HL-60/S4 (cell line): ENCODE results near the gene IFT43.

Source experiments
- in situ Hi-C: fragments of 300-500 bp; cut with MboI; formaldehyde crosslinking; loops from 2 replicates; pipeline ENCODE4 v1.14.3; 2022; ENCODE audit warnings: low sequenced_read_pairs

IFT43 gene

GRCh38 chr14:76100236-76100635, 114.7 kb downstream of the IFT43 start:
- in situ Hi-C loops = no loop called here

DNA sequence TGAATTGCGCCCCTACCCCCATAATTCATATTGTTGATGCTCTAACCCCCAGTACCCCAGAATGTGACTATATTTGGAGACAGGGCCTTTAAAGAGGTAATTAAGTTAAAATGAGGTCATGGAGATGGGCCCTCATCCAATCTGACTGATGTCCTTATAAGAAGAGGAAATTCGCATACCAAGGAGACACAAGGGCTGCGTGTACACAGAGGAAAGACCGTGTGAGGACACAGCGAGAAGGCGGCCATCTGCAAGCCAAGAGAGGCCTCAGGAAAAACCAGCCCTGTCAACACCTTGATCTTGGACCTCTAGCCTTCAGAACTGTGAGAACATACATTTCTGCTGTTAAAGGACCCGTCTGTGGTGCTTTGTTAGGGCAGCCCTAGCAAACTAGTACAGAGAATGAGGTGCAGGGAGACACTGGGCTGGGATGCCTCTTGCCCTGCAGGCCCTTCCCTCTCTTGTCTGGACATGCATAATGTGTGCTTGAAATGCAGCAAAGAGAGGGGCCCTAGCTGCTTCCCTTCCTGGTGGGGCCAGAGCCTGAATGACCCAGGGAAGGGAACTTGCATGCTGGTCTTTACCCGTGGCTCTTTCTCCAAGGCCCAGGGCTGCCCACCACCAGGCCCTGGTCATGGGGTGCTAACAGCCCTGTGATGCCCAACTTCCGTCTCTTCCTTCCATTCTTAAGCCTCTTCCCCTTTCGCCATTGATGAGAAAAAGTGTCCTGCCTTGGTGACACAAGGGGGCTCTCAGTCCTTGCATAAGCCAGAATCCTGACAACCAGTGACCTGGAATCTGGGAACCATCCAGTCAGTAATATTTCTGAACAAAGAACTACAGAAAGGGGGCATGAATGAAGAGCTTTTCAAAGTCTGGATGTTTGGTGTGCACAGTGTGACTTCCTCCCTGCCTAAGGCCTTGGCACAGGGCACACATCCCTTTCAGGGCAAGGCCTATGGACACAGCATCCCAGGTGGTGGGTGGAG, 116.1 kb downstream of the IFT43 start:
- in situ Hi-C loops = no loop called here

DNA sequence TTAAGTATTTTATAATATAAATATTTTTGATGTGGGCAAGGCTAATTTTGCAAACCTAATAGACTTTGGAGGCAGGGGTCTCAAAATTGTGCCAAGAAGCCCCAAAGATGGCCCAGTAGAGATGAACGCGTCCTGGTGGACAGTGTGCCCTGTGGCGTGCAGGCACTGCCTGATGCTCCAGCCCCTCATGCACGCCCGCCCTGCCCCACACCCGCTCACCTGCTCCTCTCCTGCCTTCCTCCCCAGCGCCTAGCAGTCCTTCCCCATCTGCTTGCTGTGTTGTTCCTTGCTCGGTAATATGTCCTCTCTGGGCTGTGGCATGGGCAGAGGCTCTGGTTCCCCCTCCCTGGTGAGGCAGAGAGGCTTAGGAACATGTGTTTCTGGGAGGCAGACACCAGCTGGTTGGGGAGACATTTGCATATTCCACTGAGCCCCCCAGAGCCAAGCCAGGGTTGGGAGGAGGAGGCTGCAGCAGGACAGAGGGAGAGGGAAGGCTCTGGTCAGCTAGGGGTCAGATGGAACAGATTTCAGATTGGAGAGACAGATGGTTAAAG, 119.3 kb downstream of the IFT43 start:
- in situ Hi-C loops = no loop called here

- in situ Hi-C loops = no loop called here
Measured at GRCh38 chr14:76106188-76106587, 120.6 kb downstream of the IFT43 start.

GRCh38 chr14:76109087-76109880, 123.7 kb downstream of the IFT43 start:
- in situ Hi-C loops = no loop called here

GRCh38 chr14:76112889-76113624, 127.5 kb downstream of the IFT43 start:
- in situ Hi-C loops = no loop called here

- in situ Hi-C loops = no loop called here
Measured at GRCh38 chr14:76113691-76114090, 128.1 kb downstream of the IFT43 start.

DNA sequence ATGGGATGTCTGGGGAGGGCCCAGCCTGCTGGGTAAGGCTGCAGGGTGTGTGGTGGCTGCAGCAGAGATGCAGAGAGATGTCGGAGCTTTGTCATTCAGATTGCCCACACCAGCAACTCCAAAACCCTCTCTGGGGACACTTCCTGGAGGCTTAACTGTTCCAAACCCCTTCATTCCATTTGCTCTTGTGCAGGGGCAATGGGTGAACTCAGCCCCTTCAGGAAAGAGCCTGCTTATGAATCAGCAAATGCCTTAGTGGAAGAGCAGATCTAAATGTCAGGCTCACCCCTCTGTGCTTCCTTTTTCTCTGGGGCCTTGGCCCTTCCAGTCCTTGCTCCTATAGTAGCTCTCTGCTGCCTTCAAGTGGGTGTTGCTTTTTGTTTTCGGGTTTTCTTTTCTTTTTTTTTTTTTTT, 129.5 kb downstream of the IFT43 start:
- in situ Hi-C loops = no loop called here

DNA sequence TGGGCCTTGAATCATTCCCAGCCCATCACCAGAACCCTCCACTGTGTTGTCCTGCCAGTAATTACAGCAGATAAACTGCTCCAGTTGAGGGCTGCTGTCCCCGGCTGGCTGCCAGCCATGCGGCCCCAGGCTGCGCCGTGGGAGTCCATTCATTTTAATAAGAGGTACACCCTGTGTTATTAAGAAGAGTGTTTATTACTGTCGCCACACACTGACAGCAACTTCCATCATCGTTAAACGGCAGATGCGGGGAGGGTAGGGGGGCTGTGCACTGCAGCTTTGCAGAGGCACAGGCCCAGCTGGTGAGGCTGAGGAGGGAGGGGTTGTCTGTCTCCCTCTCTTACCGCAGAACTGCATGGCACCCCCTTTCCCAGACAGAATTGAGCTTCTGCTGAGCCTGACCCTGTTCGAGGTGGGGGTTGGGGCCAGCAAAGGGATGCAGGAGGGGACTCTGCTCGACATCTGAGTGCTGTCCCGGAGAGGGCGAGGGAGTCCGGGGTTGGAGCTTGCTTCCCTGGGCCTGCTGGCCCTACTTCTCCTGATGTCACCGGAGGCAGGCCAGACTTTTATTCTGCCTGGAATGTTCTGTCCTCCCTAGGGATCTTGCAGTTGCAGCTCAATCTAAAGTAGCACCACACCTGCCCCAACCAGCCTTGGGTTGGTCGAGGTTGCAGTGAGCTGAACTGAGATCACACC, 132.4 kb downstream of the IFT43 start:
- in situ Hi-C loops = no loop called here

DNA sequence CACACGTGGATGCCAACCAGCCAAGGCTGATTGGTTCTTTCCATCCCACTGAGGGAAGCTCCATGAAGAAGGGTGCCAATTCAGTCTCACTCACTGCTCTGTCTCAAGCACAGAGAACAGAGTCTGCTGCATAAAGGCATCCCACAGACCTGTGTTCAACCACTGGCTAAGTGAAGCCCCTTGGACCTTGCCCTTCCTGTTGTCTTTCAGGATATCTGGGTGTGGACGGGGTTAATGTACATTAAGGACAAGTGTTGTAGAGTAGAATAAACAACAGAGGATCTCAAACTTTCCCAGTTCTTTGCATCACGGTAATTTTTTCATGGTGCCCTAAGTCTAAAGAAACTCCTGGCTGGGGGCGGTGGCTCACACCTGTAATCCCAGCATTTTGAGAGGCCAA, 133.0 kb downstream of the IFT43 start:
- in situ Hi-C loops = no loop called here

DNA sequence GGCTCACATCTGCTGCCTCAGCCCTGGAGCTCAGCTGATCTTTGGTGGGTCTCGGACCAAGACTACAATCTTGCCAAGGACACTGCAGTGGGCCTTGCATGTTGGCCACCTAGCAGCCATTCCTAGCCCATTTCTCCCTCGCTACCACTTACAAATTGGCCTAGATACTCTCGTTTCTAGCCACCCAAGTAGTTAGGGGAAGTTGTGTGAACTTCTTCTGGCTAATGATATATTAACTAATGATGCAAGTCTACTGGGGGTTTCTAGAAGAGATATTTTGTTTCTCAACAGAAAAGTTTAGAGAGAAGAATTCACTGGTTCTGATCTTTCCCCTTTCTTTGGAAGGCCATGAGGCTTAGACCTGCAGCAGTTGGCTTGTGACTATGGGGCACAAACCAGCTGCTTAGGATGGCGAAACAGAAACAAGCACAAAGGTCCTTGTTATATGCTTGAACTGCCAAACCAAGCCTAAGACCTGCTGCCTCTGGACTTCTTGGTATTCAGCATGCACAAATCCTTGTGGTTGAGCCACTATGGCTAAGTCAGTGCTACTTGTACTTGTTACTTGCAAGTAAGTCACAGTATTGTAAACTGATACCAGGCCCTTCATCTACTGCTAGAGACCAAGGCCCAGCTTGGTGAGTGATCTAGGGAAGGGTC, 135.7 kb downstream of the IFT43 start:
- in situ Hi-C loops = no loop called here

GRCh38 chr14:76123426-76124225, 138.1 kb downstream of the IFT43 start:
- in situ Hi-C loops = no loop called here

- in situ Hi-C loops = no loop called here
Measured at GRCh38 chr14:76125511-76125910, 139.9 kb downstream of the IFT43 start.

- in situ Hi-C loops = no loop called here
Measured at GRCh38 chr14:76126076-76126475, 140.5 kb downstream of the IFT43 start.

DNA sequence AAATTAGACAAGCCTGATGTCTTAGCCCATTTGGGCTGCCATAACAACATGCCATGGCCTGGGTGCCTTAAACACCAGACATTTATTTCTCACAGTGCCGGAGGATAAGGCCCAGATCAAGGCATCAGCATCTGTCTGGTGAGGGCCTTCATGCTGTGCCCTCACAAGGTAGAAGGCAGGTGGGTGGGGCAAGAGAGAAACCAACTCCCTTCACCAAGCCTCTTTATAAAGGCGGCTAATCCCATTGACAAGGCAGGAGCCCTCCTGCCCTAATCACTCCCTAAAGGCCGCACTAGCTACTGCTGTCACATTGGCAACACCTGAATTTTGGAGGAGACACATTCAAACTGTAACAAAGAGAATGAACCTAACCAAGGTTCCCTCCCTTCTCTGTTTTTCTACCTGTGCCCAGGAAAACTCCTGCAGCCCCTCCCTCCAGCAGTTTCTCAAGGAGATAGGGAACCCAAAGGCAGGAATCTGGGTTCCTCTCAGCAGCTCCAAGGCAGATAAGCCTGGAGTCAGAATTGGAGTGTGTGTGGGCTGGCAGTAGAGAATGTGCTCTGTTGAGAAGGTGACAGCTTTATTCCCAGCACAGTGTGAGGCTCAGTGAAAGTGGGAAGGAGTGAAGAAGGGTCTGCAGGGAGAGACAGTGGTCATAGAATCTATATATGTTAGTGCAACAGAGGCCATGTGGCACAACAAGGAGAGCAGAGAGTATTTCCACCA, 144.5 kb downstream of the IFT43 start:
- in situ Hi-C loops = no loop called here

DNA sequence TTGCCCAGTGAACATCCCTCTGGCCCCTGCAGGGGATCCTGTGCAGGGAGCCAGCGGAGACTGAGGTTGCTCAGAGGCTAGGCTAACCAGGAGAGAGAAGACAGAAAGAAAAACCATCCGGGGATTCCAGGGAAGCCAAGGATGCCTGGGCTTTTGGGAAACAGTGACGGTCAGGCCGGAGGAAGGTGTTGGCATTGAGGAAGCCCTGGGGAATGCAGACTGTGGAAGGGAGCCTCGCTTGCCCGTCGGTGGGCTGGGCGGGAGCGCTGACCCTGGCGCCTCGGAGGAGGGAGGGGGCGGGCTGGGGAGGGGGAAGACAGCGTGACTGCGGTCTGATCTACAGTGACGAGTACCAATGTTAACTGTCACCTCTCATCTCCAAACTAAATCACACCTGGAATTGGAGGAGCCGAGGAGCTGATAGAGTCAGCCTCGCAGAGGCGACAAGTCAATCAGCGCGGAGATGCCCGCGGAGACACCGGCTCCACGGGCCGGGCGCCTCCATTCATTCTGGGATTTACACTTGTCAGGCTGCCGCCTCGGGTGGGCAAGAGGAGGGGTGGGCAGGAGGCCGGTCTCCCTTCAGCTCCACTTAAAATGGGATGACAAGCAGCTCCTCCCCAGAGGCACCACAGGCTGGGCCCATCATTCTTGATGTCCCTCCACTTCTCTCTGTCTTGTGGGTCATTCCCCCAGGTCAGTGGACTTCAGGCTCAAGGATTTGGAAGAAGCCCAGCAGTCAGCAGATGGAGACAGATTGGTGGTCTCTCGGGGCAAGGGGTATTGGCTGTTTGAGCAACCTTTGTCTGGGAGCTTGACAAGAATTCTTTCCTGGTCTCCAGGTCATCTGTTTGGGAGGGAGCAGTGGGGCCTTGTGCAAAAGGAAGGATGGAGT, 145.8 kb downstream of the IFT43 start:
- in situ Hi-C loops = no loop called here

- in situ Hi-C loops = no loop called here
Measured at GRCh38 chr14:76133103-76133502, 147.5 kb downstream of the IFT43 start.
